Iris pigment epithelial cell (primary cell): ENCODE data around the gene LAIR1.

Source experiments
- DNase-seq: peaks from one replicate; pipeline ENCODE4 v3.0.0-alpha.2; 2011; ENCODE audit warnings: low read depth

LAIR1 gene

GRCh38 chr19:54317108-54317964 is 47.4 kb downstream of the LAIR1 start:
- no peak for DNase-seq

GRCh38 chr19:54316746-54317107 is 48.0 kb downstream of the LAIR1 start:
- DNase-seq: no peak

GRCh38 chr19:54315956-54316355 is 48.8 kb downstream of the LAIR1 start:
- no peak for DNase-seq

GRCh38 chr19:54312436-54313377 is 52.0 kb downstream of the LAIR1 start, which contains the start of gene LILRA5:
TSS of gene LILRA5 (minus strand) at chr19:54313166. CDS start at chr19:54313019, 147 bp downstream.
- DNase-seq: no peak

- DNase-seq: no peak
Measured at GRCh38 chr19:54312011-54312410, 52.7 kb downstream of the LAIR1 start.

GRCh38 chr19:54311486-54311885 is 53.2 kb downstream of the LAIR1 start:
- no peak for DNase-seq

GRCh38 chr19:54310543-54310942 is 54.2 kb downstream of the LAIR1 start:
- no peak for DNase-seq

- no peak for DNase-seq
Measured at GRCh38 chr19:54309811-54310210, 54.9 kb downstream of the LAIR1 start.

GRCh38 chr19:54307389-54308020 is 57.2 kb downstream of the LAIR1 start:
- DNase-seq: no peak

GRCh38 chr19:54305141-54305540 is 59.6 kb downstream of the LAIR1 start:
- DNase-seq: no peak

- no peak for DNase-seq
Measured at GRCh38 chr19:54302257-54302656, 62.5 kb downstream of the LAIR1 start.
